K562 (cell line): Measurements from ENCODE around the gene AKAP6.

Experiments used
- ATF1 ChIP-seq, 2 experiments: fragments of 450-650 bp in 1 of 2; IDR thresholded peaks; 2 replicates each; pipeline ENCODE4 v1.6.1; 2016; ENCODE audit warnings: missing compliant biosample characterization in 1 of 2, missing genetic modification characterization in 1 of 2
- CREB1 ChIP-seq, 2 experiments: sonication (generic) in 1 of 2; formaldehyde crosslinking in 1 of 2; IDR thresholded peaks; 2 replicates each; pipeline versions ENCODE4 v1.6.1 to v1.8.0; 2012 to 2022; ENCODE audit warnings: inconsistent platforms in 1 of 2, mild to moderate bottlenecking in 1 of 2, missing genetic modification reagents in 1 of 2, moderate library complexity in 1 of 2
- CTCF ChIP-seq, 3 experiments: IDR thresholded peaks in 2 of 3; conservative IDR thresholded peaks in 1 of 3; 2 replicates each; pipeline ENCODE4 v1.5.1; 2011 to 2012; ENCODE audit warnings: low read length in 3 of 3, mild to moderate bottlenecking in 3 of 3, control low read depth in 2 of 3, improper control_type of control experiment in 1 of 3, inconsistent platforms in 1 of 3, low read depth in 1 of 3, mixed read lengths in 1 of 3, moderate library complexity in 1 of 3; ENCODE audit not compliant: insufficient read depth in 2 of 3
- E2F3 ChIP-seq: fragments of 250-450 bp; sonication (Bioruptor Pico); IDR thresholded peaks from 2 replicates; pipeline ENCODE4 v1.4.0; 2020; ENCODE audit warnings: mild to moderate bottlenecking
- EZH2 ChIP-seq: IDR thresholded peaks from 2 replicates; pipeline ENCODE4 v1.6.1; 2012; ENCODE audit warnings: low read depth, mild to moderate bottlenecking, inconsistent platforms, low read length, borderline replicate concordance
- GTF2B ChIP-seq: IDR thresholded peaks from 2 replicates; pipeline ENCODE4 v1.6.1; 2011; ENCODE audit not compliant: insufficient read length; ENCODE audit errors: extremely low read depth
- MAFK ChIP-seq: IDR thresholded peaks from 2 replicates; pipeline ENCODE4 v1.6.1; 2011; ENCODE audit warnings: low read length, improper control_type of control experiment
- ZNF561 ChIP-seq: fragments of 450-650 bp; formaldehyde crosslinking; conservative IDR thresholded peaks from 2 replicates; pipeline ENCODE4 v1.4.0; 2020; ENCODE audit warnings: mild to moderate bottlenecking, moderate library complexity
- ZNF696 ChIP-seq: fragments of 250-450 bp; sonication (Bioruptor Pico); conservative IDR thresholded peaks from 2 replicates; pipeline ENCODE4 v1.4.0; 2020; ENCODE audit warnings: mild to moderate bottlenecking, moderate library complexity
- TF ChIP-seq, protein P1 (sequence below): sonication (generic); formaldehyde crosslinking; IDR thresholded peaks from 2 replicates; pipeline ENCODE4 v1.8.0; 2022; ENCODE audit warnings: mild to moderate bottlenecking, low read depth, missing genetic modification reagents

- TF ChIP-seq ATF1 (CRISPR knock-in tag; IDR thresholded peaks at IDR 0.05) = no peak
- TF ChIP-seq ATF1 (tag; IDR thresholded peaks at IDR 0.05) = no peak
- TF ChIP-seq E2F3 (CRISPR knock-in tag) = no peak
- no peak for TF ChIP-seq GTF2B
- no peak for TF ChIP-seq ZNF696
- no peak for TF ChIP-seq MAFK
- TF ChIP-seq ZNF561 = no peak
- TF ChIP-seq CREB1 (IDR thresholded peaks at IDR 0.05) = no peak
- TF ChIP-seq CREB1 (CRISPR knock-in tag; IDR thresholded peaks at IDR 0.05) = no peak
- TF ChIP-seq CTCF (IDR thresholded peaks at IDR 0.05 in 2 of 3, conservative IDR thresholded peaks at IDR 0.05 in 1 of 3; ENCODE audit: insufficient read depth in 2 of 3, low read depth in 1 of 3, low read length in 3 of 3) = no peak
- no peak for TF ChIP-seq EZH2
- TF ChIP-seq, protein P1, sequence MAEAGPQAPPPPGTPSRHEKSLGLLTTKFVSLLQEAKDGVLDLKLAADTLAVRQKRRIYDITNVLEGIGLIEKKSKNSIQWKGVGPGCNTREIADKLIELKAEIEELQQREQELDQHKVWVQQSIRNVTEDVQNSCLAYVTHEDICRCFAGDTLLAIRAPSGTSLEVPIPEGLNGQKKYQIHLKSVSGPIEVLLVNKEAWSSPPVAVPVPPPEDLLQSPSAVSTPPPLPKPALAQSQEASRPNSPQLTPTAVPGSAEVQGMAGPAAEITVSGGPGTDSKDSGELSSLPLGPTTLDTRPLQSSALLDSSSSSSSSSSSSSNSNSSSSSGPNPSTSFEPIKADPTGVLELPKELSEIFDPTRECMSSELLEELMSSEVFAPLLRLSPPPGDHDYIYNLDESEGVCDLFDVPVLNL (CRISPR knock-in tag) = no peak
These were observed 332.1 kb downstream of the AKAP6 start for GRCh38 chr14:32661216-32661615.
